NT2/D1 (cell line): ENCODE measurements around the gene PTMS.

Source experiments
- DNase-seq: peaks from one replicate; pipeline ENCODE4 v3.0.0-alpha.2; 2011; ENCODE audit warnings: low read depth, low spot score
- H3K27me3 ChIP-seq: 2 replicates; pipeline ENCODE4 v1.6.0; 2011; ENCODE audit warnings: mild to moderate bottlenecking; ENCODE audit not compliant: insufficient read length, insufficient read depth
- H3K36me3 ChIP-seq: 2 replicates; pipeline ENCODE4 v1.6.1; 2011; ENCODE audit warnings: mild to moderate bottlenecking, low read length, mixed read lengths; ENCODE audit not compliant: insufficient read depth, insufficient read length
- H3K4me1 ChIP-seq: 2 replicates; pipeline ENCODE4 v1.5.1; 2011; ENCODE audit not compliant: insufficient read depth, insufficient read length
- H3K4me3 ChIP-seq: 2 replicates; pipeline ENCODE4 v1.5.1; 2011; ENCODE audit warnings: low read depth; ENCODE audit not compliant: insufficient read length
- H3K9ac ChIP-seq: 2 replicates; pipeline ENCODE4 v1.6.0; 2011; ENCODE audit warnings: low read depth; ENCODE audit not compliant: insufficient read length
- H3K9me3 ChIP-seq: 2 replicates; pipeline ENCODE4 v1.5.1; 2011; ENCODE audit warnings: mild to moderate bottlenecking, low read length; ENCODE audit not compliant: insufficient read depth
- SUZ12 ChIP-seq: IDR thresholded peaks from 2 replicates; pipeline ENCODE4 v1.6.1; 2011; ENCODE audit not compliant: insufficient read length, insufficient read depth; ENCODE audit errors: extremely low read depth
- YY1 ChIP-seq: IDR thresholded peaks from 2 replicates; pipeline ENCODE4 v1.6.1; 2011; ENCODE audit not compliant: insufficient read length, insufficient read depth
- ZNF274 ChIP-seq: IDR thresholded peaks from 2 replicates; pipeline ENCODE4 v1.6.1; 2011; ENCODE audit warnings: mild to moderate bottlenecking, low read depth, low read length

Gene PTMS

GRCh38 chr12:6753772-6754356 lies 12.3 kb upstream of the PTMS start:
- Histone ChIP-seq H3K9me3 (no peaks in the 10 kb centered on the region), H3K4me1 (peaks cover 19% of the 10 kb centered on the region), H3K27me3 (no peaks in the 10 kb centered on the region), H3K36me3 (peaks cover 35% of the 10 kb centered on the region), H3K4me3 (peak overlapping the region; percentile 99), H3K9ac (peak overlapping the region; percentile 57)
- DNase-seq = no peak
- TF ChIP-seq YY1 (no peak), SUZ12 (no peak), ZNF274 (no peak)

DNA sequence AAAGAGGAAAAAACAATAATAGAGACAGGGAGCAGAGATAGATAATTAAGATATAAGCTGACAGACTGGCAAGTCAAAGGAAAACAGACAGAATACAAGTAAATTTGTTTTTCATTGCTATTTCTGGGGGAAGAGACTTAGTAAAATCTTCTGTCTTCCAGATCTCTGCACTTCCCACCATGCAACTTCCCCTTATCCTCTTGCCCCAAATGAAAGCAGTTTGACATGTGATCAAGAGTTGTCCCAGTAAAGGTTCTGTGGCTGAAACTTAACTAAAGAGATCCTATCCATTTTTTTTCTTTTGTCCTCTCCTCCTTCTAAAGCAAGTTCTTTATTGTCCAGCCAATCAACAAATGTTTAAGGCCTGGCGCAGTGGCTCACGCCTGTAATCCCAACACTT lies 11.8 kb upstream of the PTMS start:
- H3K4me3 ChIP-seq = no peak overlapping the region
- peaks cover 29% of the 10 kb centered on the region for H3K36me3 ChIP-seq
- H3K9ac ChIP-seq = peak overlapping the region; percentile 57
- H3K9me3 ChIP-seq = no peaks in the 10 kb centered on the region
- no peaks in the 10 kb centered on the region for H3K27me3 ChIP-seq
- peaks cover 19% of the 10 kb centered on the region for H3K4me1 ChIP-seq
- no peak for DNase-seq
- TF ChIP-seq ZNF274 (no peak), YY1 (no peak), SUZ12 (no peak)

DNA sequence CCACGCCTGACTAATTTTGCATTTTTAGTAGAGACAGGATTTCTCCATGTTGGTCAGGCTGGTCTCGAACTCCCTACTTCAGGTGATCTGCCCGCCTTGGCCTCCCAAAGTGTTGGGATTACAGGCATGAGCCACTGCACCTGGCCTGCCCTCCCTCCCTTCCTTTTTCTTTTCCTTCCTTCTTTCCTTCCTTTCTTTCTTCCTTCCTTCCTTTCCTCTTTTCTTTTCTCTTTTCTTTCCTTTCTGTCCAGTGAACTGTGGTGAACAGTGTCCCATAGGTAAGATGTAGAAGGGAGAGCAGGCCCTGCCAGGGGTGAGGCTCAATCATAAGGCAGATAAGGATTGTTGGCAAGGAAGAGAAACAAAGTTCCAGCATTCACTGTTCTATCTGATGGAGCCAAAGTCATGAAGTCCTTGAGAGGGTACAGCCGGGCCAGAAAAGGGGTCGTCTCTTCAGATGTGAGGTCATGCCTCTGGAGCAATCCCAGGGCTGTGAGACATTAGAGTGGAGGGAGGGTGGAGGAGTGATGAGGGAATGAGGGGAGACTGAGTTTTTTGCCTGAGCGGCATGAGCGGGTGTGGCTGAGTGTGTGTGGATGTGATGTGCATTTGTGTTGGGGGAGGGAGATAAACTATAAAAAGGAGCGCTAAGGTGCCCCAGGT lies 9.0 kb upstream of the PTMS start:
- no peak for DNase-seq
- H3K4me3 ChIP-seq = no peak overlapping the region
- peaks cover 16% of the 10 kb centered on the region for H3K4me1 ChIP-seq
- TF ChIP-seq YY1 (no peak), ZNF274 (no peak), SUZ12 (no peak)
- H3K9ac ChIP-seq = no peak overlapping the region
- H3K36me3 ChIP-seq = peaks cover 2% of the 10 kb centered on the region
- no peaks in the 10 kb centered on the region for H3K27me3 ChIP-seq
- H3K9me3 ChIP-seq = no peaks in the 10 kb centered on the region

- H3K36me3 ChIP-seq = no peaks in the 10 kb centered on the region
- no peaks in the 10 kb centered on the region for H3K9me3 ChIP-seq
- H3K4me1 ChIP-seq = peaks cover 18% of the 10 kb centered on the region
- DNase-seq = no peak
- H3K27me3 ChIP-seq = no peaks in the 10 kb centered on the region
- TF ChIP-seq SUZ12 = no peak
- no peak for TF ChIP-seq ZNF274
- no peak for TF ChIP-seq YY1
- H3K4me3 ChIP-seq = no peak overlapping the region
- H3K9ac ChIP-seq = no peak overlapping the region
Measured at GRCh38 chr12:6758506-6759095, 7.6 kb upstream of the PTMS start.

DNA sequence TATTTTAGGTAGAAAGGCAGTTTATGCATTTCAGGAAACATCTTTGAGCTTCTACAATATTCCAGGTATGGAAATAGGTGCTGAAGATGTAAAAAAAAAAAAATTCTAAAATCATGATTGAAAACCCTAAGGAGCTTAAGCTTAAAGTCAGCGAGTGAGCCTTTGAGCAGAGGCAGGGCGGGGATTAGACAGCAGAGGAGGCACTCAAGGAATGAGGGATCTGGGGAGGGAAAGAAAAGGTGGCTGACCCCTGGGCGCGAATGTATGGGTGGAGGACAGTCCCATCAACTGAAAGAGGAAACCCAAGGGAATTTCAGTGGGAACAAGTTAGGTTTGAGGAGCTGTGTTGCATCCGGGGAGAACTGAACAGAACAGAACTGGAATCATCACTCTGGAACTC lies 6.4 kb upstream of the PTMS start:
- no peaks in the 10 kb centered on the region for H3K9me3 ChIP-seq
- no peaks in the 10 kb centered on the region for H3K27me3 ChIP-seq
- no peak overlapping the region for H3K9ac ChIP-seq
- no peaks in the 10 kb centered on the region for H3K36me3 ChIP-seq
- no peak for TF ChIP-seq SUZ12
- no peak for TF ChIP-seq ZNF274
- no peak for TF ChIP-seq YY1
- H3K4me3 ChIP-seq = no peak overlapping the region
- DNase-seq = no peak
- H3K4me1 ChIP-seq = peaks cover 15% of the 10 kb centered on the region

DNA sequence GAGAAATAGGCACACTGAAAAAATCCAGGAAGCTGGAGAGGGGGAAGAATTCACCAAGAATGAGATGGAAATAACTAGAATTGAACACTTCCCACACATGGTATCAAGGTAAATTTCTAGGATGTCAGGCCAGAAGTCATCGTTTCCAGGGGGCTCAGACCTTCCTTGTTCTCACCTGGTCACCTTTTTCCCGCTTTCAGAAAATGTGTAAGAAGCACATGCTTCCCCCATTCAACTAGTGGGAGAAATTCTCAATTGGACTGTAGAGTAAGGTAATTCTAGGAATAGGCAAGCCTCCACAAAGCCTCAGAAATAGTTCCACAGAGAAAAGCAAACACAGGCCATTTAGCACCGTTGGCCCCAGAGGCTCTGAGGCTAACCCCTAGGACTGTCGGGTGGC lies 2.8 kb upstream of the PTMS start:
- peak overlapping the region; percentile 22 for H3K4me3 ChIP-seq
- TF ChIP-seq YY1 = no peak
- TF ChIP-seq ZNF274 = no peak
- no peak for TF ChIP-seq SUZ12
- no peak for DNase-seq

More for the DNA sequence above, 2.8 kb upstream of the PTMS start:
- Histone ChIP-seq H3K9ac (peak overlapping the region; percentile 74), H3K9me3 (no peaks in the 10 kb centered on the region), H3K4me1 (peaks cover 14% of the 10 kb centered on the region), H3K27me3 (no peaks in the 10 kb centered on the region), H3K36me3 (peaks cover 9% of the 10 kb centered on the region)
